Mononuclear cell (primary cell): ENCODE data around the gene GPR149. TPM values are rescaled to one million over a fixed set of nuclear protein-coding genes. Genes with fewer than 3 reads are reported as not detected.
"Not testable (repeated sequence)": the region's sequence is repeated elsewhere in the genome, so short reads cannot be mapped to it uniquely, and the experiment has no call there.

Experiments used
- H3K27me3 ChIP-seq: 2 replicates; pipeline ENCODE4 v1.6.0; 2011; ENCODE audit warnings: low read length, control low read depth; ENCODE audit not compliant: insufficient read depth
- H3K4me1 ChIP-seq: 2 replicates; pipeline ENCODE4 v1.5.1; 2011; ENCODE audit warnings: mild to moderate bottlenecking, low read length, control low read depth; ENCODE audit not compliant: insufficient read depth
- H3K4me3 ChIP-seq: 2 replicates; pipeline ENCODE4 v1.5.1; 2011; ENCODE audit warnings: mild to moderate bottlenecking, low read length, moderate library complexity
- H3K9me3 ChIP-seq: 2 replicates; pipeline ENCODE4 v1.5.1; 2011; ENCODE audit warnings: low read depth, mild to moderate bottlenecking, control low read depth, low read length
- total RNA-seq: library from RNA; depleted of rRNA; stranded (reverse); fragments of >200 nt; gene quantifications from one replicate; pipeline ENCODE4 v1.2.3, GENCODE V29; 2012

Gene GPR149, protein sequence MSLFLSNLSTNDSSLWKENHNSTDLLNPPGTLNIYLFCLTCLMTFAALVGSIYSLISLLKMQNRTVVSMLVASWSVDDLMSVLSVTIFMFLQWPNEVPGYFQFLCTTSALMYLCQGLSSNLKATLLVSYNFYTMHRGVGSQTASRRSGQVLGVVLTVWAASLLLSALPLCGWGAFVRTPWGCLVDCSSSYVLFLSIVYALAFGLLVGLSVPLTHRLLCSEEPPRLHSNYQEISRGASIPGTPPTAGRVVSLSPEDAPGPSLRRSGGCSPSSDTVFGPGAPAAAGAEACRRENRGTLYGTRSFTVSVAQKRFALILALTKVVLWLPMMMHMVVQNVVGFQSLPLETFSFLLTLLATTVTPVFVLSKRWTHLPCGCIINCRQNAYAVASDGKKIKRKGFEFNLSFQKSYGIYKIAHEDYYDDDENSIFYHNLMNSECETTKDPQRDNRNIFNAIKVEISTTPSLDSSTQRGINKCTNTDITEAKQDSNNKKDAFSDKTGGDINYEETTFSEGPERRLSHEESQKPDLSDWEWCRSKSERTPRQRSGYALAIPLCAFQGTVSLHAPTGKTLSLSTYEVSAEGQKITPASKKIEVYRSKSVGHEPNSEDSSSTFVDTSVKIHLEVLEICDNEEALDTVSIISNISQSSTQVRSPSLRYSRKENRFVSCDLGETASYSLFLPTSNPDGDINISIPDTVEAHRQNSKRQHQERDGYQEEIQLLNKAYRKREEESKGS
- total RNA-seq: not detected

DNA sequence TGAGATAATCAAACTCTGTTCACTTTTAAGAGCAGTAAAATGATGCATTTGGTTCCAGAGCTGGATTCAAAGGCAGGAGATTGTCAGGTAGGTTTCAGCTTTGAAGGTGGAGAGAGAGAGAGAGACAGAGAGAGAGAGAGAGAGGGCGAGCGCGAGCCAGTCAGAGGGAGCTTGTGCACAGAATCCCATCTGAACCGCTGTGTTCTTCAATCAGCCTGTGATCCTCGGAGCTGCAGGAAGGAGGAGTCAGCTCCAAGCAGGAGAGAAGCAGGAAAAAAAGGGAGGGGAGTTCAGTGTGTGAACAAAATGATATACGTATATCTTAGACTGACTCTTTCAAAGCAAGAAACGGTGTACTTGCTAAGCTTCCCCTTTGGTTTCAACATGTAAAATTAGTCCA, at the start of gene GPR149:
Gene GPR149 (minus strand): TSS at position 177 of the 400 bp plus-strand sequence. CDS start 575 bp downstream, outside the sequence.
- no peaks in the 10 kb centered on the region for H3K9me3 ChIP-seq
- H3K4me1 ChIP-seq: no peaks in the 10 kb centered on the region
- H3K4me3 ChIP-seq: no peak within 1 kb of the TSS
- peaks cover 40% of the 10 kb centered on the region for H3K27me3 ChIP-seq

GRCh38 chr3:154473769-154474168, 43.8 kb upstream of the GPR149 start:
- Histone ChIP-seq H3K4me3 (no peak overlapping the region), H3K4me1 (no peaks in the 10 kb centered on the region), H3K27me3 (no peaks in the 10 kb centered on the region), H3K9me3 (peaks cover 8% of the 10 kb centered on the region)

DNA sequence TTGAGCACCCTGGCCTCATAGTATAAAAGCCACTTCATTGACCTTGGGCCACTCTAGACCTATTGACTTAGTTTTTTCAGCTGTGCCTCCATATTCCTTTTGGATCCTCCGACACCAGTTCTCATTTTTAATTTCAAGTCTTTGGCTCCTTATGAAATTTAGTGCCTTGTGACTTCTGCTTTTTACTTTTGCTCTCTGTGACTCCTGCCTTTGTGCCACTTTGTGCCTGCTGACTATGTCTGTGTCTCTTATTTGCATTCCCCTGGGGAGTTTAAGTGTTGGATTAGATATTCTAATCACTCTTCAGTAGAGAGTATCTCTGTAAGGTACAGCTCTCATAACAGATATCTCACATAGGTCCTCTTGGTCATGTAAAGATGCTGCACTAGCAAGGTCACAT, 39.6 kb upstream of the GPR149 start:
- Histone ChIP-seq H3K9me3 (peaks cover 8% of the 10 kb centered on the region), H3K27me3 (no peaks in the 10 kb centered on the region), H3K4me1 (no peaks in the 10 kb centered on the region)

DNA sequence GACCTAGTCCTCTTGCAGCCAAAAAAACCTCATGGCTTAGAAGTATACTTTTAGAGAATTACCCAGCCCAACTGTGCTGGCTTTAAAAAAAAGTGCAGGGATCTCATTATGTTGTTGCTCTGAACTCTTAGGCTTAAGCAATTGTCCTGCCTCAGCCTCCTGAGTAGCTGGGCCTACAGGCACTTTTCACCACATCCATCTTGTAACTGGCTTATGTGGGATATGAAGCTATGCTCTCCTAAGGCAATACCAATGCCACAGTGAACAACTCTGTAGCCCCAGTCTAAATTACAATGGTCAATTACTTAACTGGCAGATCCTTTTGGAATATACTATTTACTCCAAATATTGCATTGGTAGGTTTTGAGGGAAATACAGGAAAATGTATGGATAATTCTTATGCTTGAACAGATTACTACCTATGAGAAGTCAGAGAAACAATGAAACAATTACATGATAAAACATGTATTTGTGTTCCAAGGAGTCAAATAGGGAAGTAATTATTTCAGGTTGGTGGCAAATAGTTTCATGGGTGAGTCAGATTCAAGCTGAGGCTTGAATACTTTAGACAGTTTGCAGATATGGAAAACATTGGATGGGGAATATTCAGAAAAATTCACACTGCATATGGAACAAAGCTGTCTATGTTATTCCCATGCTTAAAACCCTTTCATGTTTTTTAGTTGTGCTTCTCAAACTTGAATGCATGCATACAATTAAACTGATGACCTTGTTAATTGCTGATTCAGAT, 34.6 kb upstream of the GPR149 start:
- no peaks in the 10 kb centered on the region for H3K4me1 ChIP-seq
- no peaks in the 10 kb centered on the region for H3K27me3 ChIP-seq
- no peaks in the 10 kb centered on the region for H3K9me3 ChIP-seq
- no peak overlapping the region for H3K4me3 ChIP-seq

More for the DNA sequence above, 39.6 kb upstream of the GPR149 start:
- H3K4me3 ChIP-seq: no peak overlapping the region

GRCh38 chr3:154458560-154458959, 28.6 kb upstream of the GPR149 start:
- Histone ChIP-seq H3K4me1 (no peaks in the 10 kb centered on the region), H3K4me3 (no peak overlapping the region), H3K27me3 (no peaks in the 10 kb centered on the region), H3K9me3 (peaks cover 6% of the 10 kb centered on the region)

DNA sequence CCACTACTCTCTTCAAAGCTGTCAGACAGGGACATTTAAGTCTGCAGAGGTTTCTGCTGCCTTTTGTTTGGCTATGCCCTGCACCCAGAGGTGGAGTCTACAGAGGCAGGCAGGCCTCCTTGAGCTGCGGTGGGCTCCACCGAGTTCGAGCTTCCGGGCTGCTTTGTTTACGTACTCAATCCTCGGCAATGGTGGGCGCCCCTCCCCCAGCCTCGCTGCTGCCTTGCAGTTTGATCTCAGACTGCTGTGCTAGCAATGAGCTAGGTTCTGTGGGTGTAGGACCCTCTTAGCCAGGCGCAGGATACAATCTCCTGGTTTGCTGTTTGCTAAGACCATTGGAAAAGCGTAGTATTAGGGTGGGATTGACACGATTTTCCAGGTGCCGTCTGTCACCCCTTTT, 9.1 kb upstream of the GPR149 start:
- not testable (repeated sequence) for H3K4me3 ChIP-seq, H3K9me3 ChIP-seq, H3K27me3 ChIP-seq, H3K4me1 ChIP-seq

DNA sequence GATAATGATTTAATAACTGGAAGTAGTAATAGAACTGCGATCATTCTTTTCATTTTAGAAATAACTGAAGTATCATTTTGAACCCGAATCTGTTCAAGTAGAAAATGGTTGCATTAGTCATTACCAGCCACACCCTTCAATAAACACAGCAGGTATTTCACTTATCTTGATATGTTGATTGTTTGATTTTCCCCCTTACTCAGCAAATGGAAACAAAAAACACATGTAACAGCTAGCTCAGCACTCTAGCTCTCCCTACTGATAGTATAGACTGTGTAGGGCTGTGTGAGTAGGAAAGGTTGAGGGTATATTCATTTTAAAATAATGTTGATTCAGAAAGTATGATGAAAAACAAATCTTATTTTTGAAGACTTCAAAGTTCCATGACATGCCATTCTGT, 1.1 kb upstream of the GPR149 start:
- H3K4me1 ChIP-seq: no peaks in the 10 kb centered on the region
- no peaks in the 10 kb centered on the region for H3K9me3 ChIP-seq
- peaks cover 35% of the 10 kb centered on the region for H3K27me3 ChIP-seq
- no peak overlapping the region for H3K4me3 ChIP-seq

- no peaks in the 10 kb centered on the region for H3K4me1 ChIP-seq
- H3K9me3 ChIP-seq: no peaks in the 10 kb centered on the region
- H3K27me3 ChIP-seq: peaks cover 40% of the 10 kb centered on the region
- no peak overlapping the region for H3K4me3 ChIP-seq
Measured at GRCh38 chr3:154428286-154429206, 1.4 kb downstream of the GPR149 start.

- H3K4me3 ChIP-seq: no peak overlapping the region
- no peaks in the 10 kb centered on the region for H3K4me1 ChIP-seq
- H3K9me3 ChIP-seq: no peaks in the 10 kb centered on the region
- H3K27me3 ChIP-seq: peaks cover 40% of the 10 kb centered on the region
Measured at GRCh38 chr3:154427685-154428285, 2.2 kb downstream of the GPR149 start.

DNA sequence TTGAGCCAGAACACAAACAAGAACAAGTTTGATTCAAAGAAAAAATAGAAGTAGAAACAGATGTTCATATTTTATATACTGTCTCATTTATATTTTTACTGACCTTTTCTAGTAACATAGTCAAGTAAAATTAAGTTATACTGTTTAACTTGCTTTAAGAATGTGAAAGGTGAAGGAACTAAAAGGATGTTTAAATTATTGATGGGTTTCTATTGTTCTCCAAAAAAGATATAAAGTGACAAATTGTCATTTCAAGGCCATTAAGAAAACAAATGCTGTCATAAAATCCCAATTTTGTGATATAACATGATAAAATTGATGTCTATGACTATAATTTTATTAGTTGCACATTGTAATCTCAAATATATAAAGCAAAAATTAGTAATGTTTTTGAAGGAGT, 7.3 kb downstream of the GPR149 start:
- Histone ChIP-seq H3K9me3 (no peaks in the 10 kb centered on the region), H3K4me1 (no peaks in the 10 kb centered on the region), H3K27me3 (peaks cover 20% of the 10 kb centered on the region), H3K4me3 (no peak overlapping the region)

DNA sequence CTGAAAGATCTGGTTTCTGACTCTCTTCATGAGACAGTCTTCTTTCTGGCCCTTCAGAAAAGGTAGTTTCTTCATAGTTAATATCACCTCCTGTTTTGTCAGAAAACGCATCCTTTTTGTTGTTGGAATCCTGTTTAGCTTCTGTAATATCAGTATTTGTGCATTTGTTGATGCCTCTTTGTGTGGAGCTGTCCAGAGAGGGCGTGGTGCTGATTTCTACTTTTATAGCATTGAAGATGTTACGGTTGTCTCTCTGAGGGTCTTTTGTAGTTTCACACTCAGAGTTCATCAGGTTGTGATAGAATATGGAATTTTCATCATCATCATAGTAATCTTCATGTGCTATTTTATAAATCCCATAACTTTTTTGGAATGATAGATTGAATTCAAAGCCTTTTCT, 8.9 kb downstream of the GPR149 start:
- Histone ChIP-seq H3K4me3 (no peak overlapping the region), H3K9me3 (no peaks in the 10 kb centered on the region), H3K27me3 (peaks cover 4% of the 10 kb centered on the region), H3K4me1 (no peaks in the 10 kb centered on the region)

DNA sequence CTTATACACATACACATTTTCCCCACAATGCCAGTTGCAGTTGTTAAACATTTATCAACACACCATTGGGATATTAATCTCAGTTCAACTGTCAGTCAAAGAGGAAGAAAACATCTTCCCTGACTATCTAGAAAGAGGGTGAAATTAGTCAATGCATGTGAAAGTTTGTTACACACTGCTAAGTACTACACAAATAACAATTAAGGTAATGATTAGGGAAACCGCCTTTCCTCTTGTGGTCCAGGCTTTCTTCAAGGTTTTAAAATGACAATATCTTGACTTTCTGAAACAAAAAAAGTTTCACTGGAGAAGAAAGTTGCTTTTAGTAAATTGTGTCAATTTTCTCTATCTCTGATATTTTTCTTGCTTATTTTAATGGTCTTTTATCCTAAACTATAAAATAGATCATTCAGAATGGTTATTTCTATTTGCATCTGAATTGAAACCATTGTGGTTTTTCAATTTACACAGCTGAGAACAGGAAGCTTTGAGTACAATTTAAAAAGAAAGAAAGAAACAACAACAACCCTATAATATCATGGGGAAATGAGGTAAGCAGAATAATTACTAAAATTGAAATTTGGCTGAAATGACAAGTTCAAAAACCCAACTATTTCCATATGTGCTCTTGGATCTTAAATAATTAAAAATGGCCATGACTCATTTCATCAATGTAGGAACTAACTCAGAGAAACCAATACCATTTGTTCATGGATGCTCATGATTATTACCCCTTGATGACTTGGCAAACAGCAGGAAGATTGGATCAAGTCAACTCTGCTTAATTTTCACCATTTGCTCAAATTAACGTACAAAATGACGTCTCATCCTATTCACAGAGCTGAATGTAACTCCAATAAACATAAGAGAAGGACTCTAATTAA, 31.7 kb downstream of the GPR149 start:
- Histone ChIP-seq H3K9me3 (no peaks in the 10 kb centered on the region), H3K27me3 (no peaks in the 10 kb centered on the region), H3K4me3 (no peak overlapping the region), H3K4me1 (no peaks in the 10 kb centered on the region)

GRCh38 chr3:154389861-154390260, 40.1 kb downstream of the GPR149 start:
- Histone ChIP-seq H3K27me3 (no peaks in the 10 kb centered on the region), H3K9me3 (no peaks in the 10 kb centered on the region), H3K4me3 (no peak overlapping the region), H3K4me1 (no peaks in the 10 kb centered on the region)
